ENCODE data around the gene DOP1B. TPM values are rescaled to one million over a fixed set of nuclear protein-coding genes. Genes with fewer than 3 reads are reported as not detected.

Gene DOP1B
- total and polyA plus RNA-seq, 10 of the 15 experiments (the other 5 are each of a cell fraction or from before 2014, with no cell fraction given): 1.2 to 12.2 (median 4.3) TPM

DNA sequence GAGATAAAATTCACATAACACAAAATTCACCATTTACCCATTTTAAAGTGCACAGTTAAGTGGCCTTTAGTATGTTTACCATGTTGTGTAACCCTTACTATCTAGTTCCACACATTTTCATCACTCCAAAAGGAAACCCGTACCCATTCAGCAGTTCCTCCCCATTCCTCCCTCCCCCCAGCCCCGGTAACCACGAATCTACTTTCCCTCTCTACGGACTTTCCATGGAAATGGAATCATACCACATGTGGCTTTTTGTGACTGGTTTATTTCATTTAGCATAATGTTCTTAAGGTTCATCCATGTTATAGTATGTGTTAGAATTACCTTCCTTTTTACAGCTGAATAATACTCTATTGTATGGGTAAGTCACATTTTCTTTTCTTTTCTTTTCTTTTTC is 10.9 kb downstream of the DOP1B start (continued):
- TF ChIP-seq, protein P1, sequence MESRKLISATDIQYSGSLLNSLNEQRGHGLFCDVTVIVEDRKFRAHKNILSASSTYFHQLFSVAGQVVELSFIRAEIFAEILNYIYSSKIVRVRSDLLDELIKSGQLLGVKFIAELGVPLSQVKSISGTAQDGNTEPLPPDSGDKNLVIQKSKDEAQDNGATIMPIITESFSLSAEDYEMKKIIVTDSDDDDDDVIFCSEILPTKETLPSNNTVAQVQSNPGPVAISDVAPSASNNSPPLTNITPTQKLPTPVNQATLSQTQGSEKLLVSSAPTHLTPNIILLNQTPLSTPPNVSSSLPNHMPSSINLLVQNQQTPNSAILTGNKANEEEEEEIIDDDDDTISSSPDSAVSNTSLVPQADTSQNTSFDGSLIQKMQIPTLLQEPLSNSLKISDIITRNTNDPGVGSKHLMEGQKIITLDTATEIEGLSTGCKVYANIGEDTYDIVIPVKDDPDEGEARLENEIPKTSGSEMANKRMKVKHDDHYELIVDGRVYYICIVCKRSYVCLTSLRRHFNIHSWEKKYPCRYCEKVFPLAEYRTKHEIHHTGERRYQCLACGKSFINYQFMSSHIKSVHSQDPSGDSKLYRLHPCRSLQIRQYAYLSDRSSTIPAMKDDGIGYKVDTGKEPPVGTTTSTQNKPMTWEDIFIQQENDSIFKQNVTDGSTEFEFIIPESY (IDR thresholded peaks at IDR 0.05): no peak
- TF ChIP-seq SMAD1 (IDR thresholded peaks at IDR 0.05; ENCODE audit: low read depth, partially characterized antibody): no peak
- TF ChIP-seq, protein P2, sequence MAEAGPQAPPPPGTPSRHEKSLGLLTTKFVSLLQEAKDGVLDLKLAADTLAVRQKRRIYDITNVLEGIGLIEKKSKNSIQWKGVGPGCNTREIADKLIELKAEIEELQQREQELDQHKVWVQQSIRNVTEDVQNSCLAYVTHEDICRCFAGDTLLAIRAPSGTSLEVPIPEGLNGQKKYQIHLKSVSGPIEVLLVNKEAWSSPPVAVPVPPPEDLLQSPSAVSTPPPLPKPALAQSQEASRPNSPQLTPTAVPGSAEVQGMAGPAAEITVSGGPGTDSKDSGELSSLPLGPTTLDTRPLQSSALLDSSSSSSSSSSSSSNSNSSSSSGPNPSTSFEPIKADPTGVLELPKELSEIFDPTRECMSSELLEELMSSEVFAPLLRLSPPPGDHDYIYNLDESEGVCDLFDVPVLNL (IDR thresholded peaks at IDR 0.05; ENCODE audit: low read depth, low read length): no peak
- TF ChIP-seq FOXM1 (IDR thresholded peaks at IDR 0.05; ENCODE audit: low read depth, low read length): no peak
- TF ChIP-seq, protein P3, sequence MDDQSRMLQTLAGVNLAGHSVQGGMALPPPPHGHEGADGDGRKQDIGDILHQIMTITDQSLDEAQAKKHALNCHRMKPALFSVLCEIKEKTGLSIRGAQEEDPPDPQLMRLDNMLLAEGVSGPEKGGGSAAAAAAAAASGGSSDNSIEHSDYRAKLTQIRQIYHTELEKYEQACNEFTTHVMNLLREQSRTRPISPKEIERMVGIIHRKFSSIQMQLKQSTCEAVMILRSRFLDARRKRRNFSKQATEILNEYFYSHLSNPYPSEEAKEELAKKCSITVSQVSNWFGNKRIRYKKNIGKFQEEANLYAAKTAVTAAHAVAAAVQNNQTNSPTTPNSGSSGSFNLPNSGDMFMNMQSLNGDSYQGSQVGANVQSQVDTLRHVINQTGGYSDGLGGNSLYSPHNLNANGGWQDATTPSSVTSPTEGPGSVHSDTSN (IDR thresholded peaks at IDR 0.05; ENCODE audit: insufficient replicate concordance, low read depth, low read length): no peak
- TF ChIP-seq POU2F2 (IDR thresholded peaks at IDR 0.05; ENCODE audit: borderline replicate concordance, low read depth, low read length): no peak
- no peak for TF ChIP-seq ZNF207 (IDR thresholded peaks at IDR 0.05; ENCODE audit: borderline replicate concordance)

GRCh38 chr21:36169470-36170128 is 13.0 kb downstream of the DOP1B start:
- POLR2A ChIA-PET: no interaction called here
- H3K36me3 ChIP-seq (ENCODE audit: control insufficient read depth in 2 of 2, insufficient read depth in 2 of 2, low read length in 1 of 2): no peaks in the 10 kb centered on the region; a peak in 2 of 4 replicates
- H3K27me3 ChIP-seq (replicated peaks in 1 of 2; ENCODE audit: control insufficient read depth in 2 of 2, insufficient read depth in 2 of 2, low read length in 1 of 2): no peaks in the 10 kb centered on the region
- no peak for TF ChIP-seq PML (IDR thresholded peaks at IDR 0.05; ENCODE audit: low read length)
- TF ChIP-seq, protein P4, sequence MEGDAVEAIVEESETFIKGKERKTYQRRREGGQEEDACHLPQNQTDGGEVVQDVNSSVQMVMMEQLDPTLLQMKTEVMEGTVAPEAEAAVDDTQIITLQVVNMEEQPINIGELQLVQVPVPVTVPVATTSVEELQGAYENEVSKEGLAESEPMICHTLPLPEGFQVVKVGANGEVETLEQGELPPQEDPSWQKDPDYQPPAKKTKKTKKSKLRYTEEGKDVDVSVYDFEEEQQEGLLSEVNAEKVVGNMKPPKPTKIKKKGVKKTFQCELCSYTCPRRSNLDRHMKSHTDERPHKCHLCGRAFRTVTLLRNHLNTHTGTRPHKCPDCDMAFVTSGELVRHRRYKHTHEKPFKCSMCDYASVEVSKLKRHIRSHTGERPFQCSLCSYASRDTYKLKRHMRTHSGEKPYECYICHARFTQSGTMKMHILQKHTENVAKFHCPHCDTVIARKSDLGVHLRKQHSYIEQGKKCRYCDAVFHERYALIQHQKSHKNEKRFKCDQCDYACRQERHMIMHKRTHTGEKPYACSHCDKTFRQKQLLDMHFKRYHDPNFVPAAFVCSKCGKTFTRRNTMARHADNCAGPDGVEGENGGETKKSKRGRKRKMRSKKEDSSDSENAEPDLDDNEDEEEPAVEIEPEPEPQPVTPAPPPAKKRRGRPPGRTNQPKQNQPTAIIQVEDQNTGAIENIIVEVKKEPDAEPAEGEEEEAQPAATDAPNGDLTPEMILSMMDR (IDR thresholded peaks at IDR 0.05 in 2 of 3, conservative IDR thresholded peaks at IDR 0.05 in 1 of 3; ENCODE audit: control insufficient read depth in 2 of 3, extremely low read depth in 1 of 3, insufficient read depth in 1 of 3, low read depth in 3 of 3, low read length in 3 of 3): 0 out of 6 replicates have a peak, but pooled peaks of 1 of the 3 experiments have one; percentile 5
- no peak overlapping the region for H3K9ac ChIP-seq (ENCODE audit: control insufficient read depth, insufficient read depth, low read length)
- in situ Hi-C loops (cut with MboI) (no loop called here), intact Hi-C loops (cut with micrococcal nuclease; ENCODE audit: unreplicated experiment) (no loop called here)
- 87% methylated on average over 19 of the region's 19 CpGs for WGBS (ENCODE audit: insufficient coverage, insufficient replicate concordance, low lambda C conversion rate, missing lambda C conversion rate)
- no peaks in the 10 kb centered on the region for H3K9me3 ChIP-seq (replicated peaks; ENCODE audit: control insufficient read depth, insufficient read depth, low read length)
- DNase-seq (ENCODE audit: low read depth, low spot score): no peak
- FAIRE-seq: no peak
- H3K4me2 ChIP-seq (ENCODE audit: control insufficient read depth, insufficient read depth): no peak overlapping the region
- SMC1A ChIA-PET (ENCODE audit: uncharacterized antibody, unreplicated experiment): interaction anchor here (0.5 kb wide), 1 partner anchor 500 kb away, joined by 3 read pairs; no protein-coding TSS in a partner anchor
- BruUV-seq (replicated peaks): no TSS peak
- no peak overlapping the region for H3K27ac ChIP-seq (ENCODE audit: control insufficient read depth, insufficient read depth)
- H3K4me1 ChIP-seq (ENCODE audit: control insufficient read depth, insufficient read depth, low read length): no peaks in the 10 kb centered on the region
- H3K4me3 ChIP-seq: no peak overlapping the region
- H3K79me2 ChIP-seq (ENCODE audit: control insufficient read depth, insufficient read depth, low read length): no peaks in the 10 kb centered on the region
- no peak for ATAC-seq
- H4K20me1 ChIP-seq (ENCODE audit: control insufficient read depth, insufficient read depth): no peaks in the 10 kb centered on the region
- RAD21 ChIA-PET (ENCODE audit: unreplicated experiment): no interaction called here
- CTCF ChIA-PET: no interaction called here
- no peak overlapping the region for H2AFZ ChIP-seq (ENCODE audit: control insufficient read depth, low read depth, low read length)
